GM18520 (cell line): ENCODE data around the gene SCAPER.
"Not testable (repeated sequence)": the region's sequence is repeated elsewhere in the genome, so short reads cannot be mapped to it uniquely, and the experiment has no call there.

Experiments used
- ATAC-seq: cut with Tn5 transposase; IDR thresholded peaks from one replicate; pipeline ENCODE4 v1.9.1; 2021; ENCODE audit not compliant: unreplicated experiment

The SCAPER gene

GRCh38 chr15:76905855-76906254 is 715 bp upstream of the SCAPER start:
- no peak for ATAC-seq

GRCh38 chr15:76904461-76905012 is 603 bp downstream of the SCAPER start:
- ATAC-seq: no peak

GRCh38 chr15:76903251-76903681 is 1.9 kb downstream of the SCAPER start:
- ATAC-seq: no peak

GRCh38 chr15:76901965-76902364 is 3.2 kb downstream of the SCAPER start:
- ATAC-seq: no peak

- not testable (repeated sequence) for ATAC-seq
Observed at GRCh38 chr15:76899931-76900310, 5.2 kb downstream of the SCAPER start.

- ATAC-seq: not testable (repeated sequence)
Observed at GRCh38 chr15:76899176-76899930, 5.8 kb downstream of the SCAPER start.

GRCh38 chr15:76898102-76898501 is 7.0 kb downstream of the SCAPER start:
- no peak for ATAC-seq

- ATAC-seq: no peak
Observed at GRCh38 chr15:76894174-76894573, 11.0 kb downstream of the SCAPER start.

GRCh38 chr15:76892836-76893235 is 12.3 kb downstream of the SCAPER start:
- not testable (repeated sequence) for ATAC-seq

GRCh38 chr15:76887280-76888141 is 17.6 kb downstream of the SCAPER start:
- ATAC-seq: not testable (repeated sequence)

- no peak for ATAC-seq
Observed at GRCh38 chr15:76885212-76885611, 19.9 kb downstream of the SCAPER start.

- no peak for ATAC-seq
Observed at GRCh38 chr15:76875911-76876310, 29.2 kb downstream of the SCAPER start.

GRCh38 chr15:76873066-76873465 is 32.1 kb downstream of the SCAPER start:
- not testable (repeated sequence) for ATAC-seq

GRCh38 chr15:76871930-76872329 is 33.2 kb downstream of the SCAPER start:
- ATAC-seq: no peak

GRCh38 chr15:76868740-76869139 is 36.4 kb downstream of the SCAPER start:
- no peak for ATAC-seq

GRCh38 chr15:76866716-76867321 is 38.3 kb downstream of the SCAPER start:
- ATAC-seq: no peak

GRCh38 chr15:76866008-76866407 is 39.1 kb downstream of the SCAPER start:
- no peak for ATAC-seq

GRCh38 chr15:76865548-76865991 is 39.6 kb downstream of the SCAPER start:
- ATAC-seq: no peak

- no peak for ATAC-seq
Observed at GRCh38 chr15:76864586-76864985, 40.6 kb downstream of the SCAPER start.

GRCh38 chr15:76863693-76864092 is 41.4 kb downstream of the SCAPER start:
- ATAC-seq: no peak

- ATAC-seq: no peak
Observed at GRCh38 chr15:76863123-76863522, 42.0 kb downstream of the SCAPER start.
